ENCODE data around the gene ATF7IP. TPM values are rescaled to one million over a fixed set of nuclear protein-coding genes. Genes with fewer than 3 reads are reported as not detected.
A peak's percentile ranks its signal among the peaks of the same experiment; 100 is the strongest.

Gene ATF7IP
- polyA plus RNA-seq, 1 of the 3 experiments (the other 2 are of a cell fraction): 2.8 TPM

- no peak for TF ChIP-seq TAF1 (IDR thresholded peaks at IDR 0.05; ENCODE audit: borderline replicate concordance, low read depth, low read length)
- peak; percentile 8; the same call in 1 of the 2 replicates for TF ChIP-seq SMC3 (IDR thresholded peaks at IDR 0.05; ENCODE audit: low read depth, low read length)
- TF ChIP-seq EP300 (IDR thresholded peaks at IDR 0.05; ENCODE audit: borderline replicate concordance in 1 of 2, low read depth in 1 of 2, low read length in 1 of 2): peak in 1 of 2 experiments; percentile 52; a peak in 2 of 4 replicates
- TF ChIP-seq IRF3 (IDR thresholded peaks at IDR 0.05; ENCODE audit: low read depth, low read length): peak; percentile 27; the same call in 1 of the 2 replicates
- TF ChIP-seq USF1 (IDR thresholded peaks at IDR 0.05; ENCODE audit: borderline replicate concordance, low read depth): no peak
- TF ChIP-seq GATA2 (CRISPR knock-in tag; IDR thresholded peaks at IDR 0.05): no peak
- peak; percentile 97 for TF ChIP-seq RFX5 (IDR thresholded peaks at IDR 0.05; ENCODE audit: low read length)
- no peak for TF ChIP-seq FOXJ3 (CRISPR knock-in tag; IDR thresholded peaks at IDR 0.05)
- peak; percentile 47 for TF ChIP-seq RAD21 (IDR thresholded peaks at IDR 0.05; ENCODE audit: low read length)
- CTCF ChIA-PET: interaction anchor here (0.9 to 1.5 kb wide), 4 partner anchors 14 to 178 kb away, joined by 3 to 7 read pairs (median 4); no protein-coding TSS in a partner anchor
- Histone ChIP-seq H3K36me3 (replicated peaks in 1 of 2; ENCODE audit: control insufficient read depth in 1 of 2, insufficient read depth in 2 of 2, low read length in 1 of 2) (peaks cover 2 to 3% of the 10 kb centered on the region in 2 experiments), H3K4me3 (ENCODE audit: low read depth in 2 of 2, low read length in 1 of 2) (no peak overlapping the region), H3K9ac (no peak overlapping the region), H2AFZ (ENCODE audit: low read depth) (no peak overlapping the region), H3K79me2 (ENCODE audit: insufficient read depth) (peaks cover 80% of the 10 kb centered on the region), H3K4me2 (no peak overlapping the region), H3K27me3 (ENCODE audit: insufficient read depth) (no peaks in the 10 kb centered on the region), H4K20me1 (ENCODE audit: insufficient read depth) (no peaks in the 10 kb centered on the region), H3K4me1 (ENCODE audit: control insufficient read depth in 1 of 2, insufficient read depth in 2 of 2, low read depth in 1 of 2, low read length in 1 of 2) (peaks cover 0 to 12% of the 10 kb centered on the region in 2 experiments; a peak in 2 of 4 replicates), H3F3A (replicated peaks; ENCODE audit: insufficient read depth) (no peaks in the 10 kb centered on the region), H3K9me2 (no peaks in the 10 kb centered on the region), H3K9me3 (no peaks in the 10 kb centered on the region), H3K27ac (ENCODE audit: low read depth in 2 of 2, low read length in 1 of 2) (peak overlapping the region; percentile 39 to 92; a peak in 3 of 4 replicates)
- POLR2A ChIA-PET: no interaction called here
- DNase-seq: peak; percentile 27
- WGBS (ENCODE audit: low lambda C conversion rate): 69% methylated on average over 1 of the region's 1 CpG
These were observed 51.2 kb downstream of the ATF7IP start for GRCh38 chr12:14416658-14417057.

- CTCF ChIA-PET: interaction anchor here (0.7 to 1.4 kb wide), 3 partner anchors 11 to 380 kb away, joined by 3 to 4 read pairs (median 3); no protein-coding TSS in a partner anchor
- Histone ChIP-seq H3K4me3 (ENCODE audit: low read depth in 2 of 2, low read length in 1 of 2) (no peak overlapping the region), H3K9me2 (no peaks in the 10 kb centered on the region), H3K36me3 (replicated peaks in 1 of 2; ENCODE audit: control insufficient read depth in 1 of 2, insufficient read depth in 2 of 2, low read length in 1 of 2) (peaks cover 3 to 6% of the 10 kb centered on the region in 2 experiments), H3K4me1 (ENCODE audit: control insufficient read depth in 1 of 2, insufficient read depth in 2 of 2, low read depth in 1 of 2, low read length in 1 of 2) (peaks cover 0 to 12% of the 10 kb centered on the region in 2 experiments; a peak in 2 of 4 replicates), H3K27me3 (ENCODE audit: insufficient read depth) (no peaks in the 10 kb centered on the region), H3F3A (replicated peaks; ENCODE audit: insufficient read depth) (no peaks in the 10 kb centered on the region), H3K9me3 (no peaks in the 10 kb centered on the region), H3K79me2 (ENCODE audit: insufficient read depth) (peaks cover 76% of the 10 kb centered on the region), H3K9ac (peak overlapping the region; percentile 7; the same call in 1 of the 2 replicates), H4K20me1 (ENCODE audit: insufficient read depth) (no peaks in the 10 kb centered on the region), H3K27ac (ENCODE audit: low read depth in 2 of 2, low read length in 1 of 2) (peak overlapping the region; percentile 20 to 92; a peak in 3 of 4 replicates), H3K4me2 (no peak overlapping the region), H2AFZ (ENCODE audit: low read depth) (no peak overlapping the region)
- peak in 1 of 2 experiments; percentile 12; a peak in 1 of 4 replicates for TF ChIP-seq EP300 (IDR thresholded peaks at IDR 0.05; ENCODE audit: borderline replicate concordance in 1 of 2, low read depth in 1 of 2, low read length in 1 of 2)
- no peak for TF ChIP-seq POLR2AphosphoS5 (IDR thresholded peaks at IDR 0.05; ENCODE audit: low read depth, low read length)
- TF ChIP-seq JUND (IDR thresholded peaks at IDR 0.05): no peak
- peak; percentile 98 for TF ChIP-seq RFX5 (IDR thresholded peaks at IDR 0.05; ENCODE audit: low read length)
- no peak for TF ChIP-seq YY1 (IDR thresholded peaks at IDR 0.05; ENCODE audit: low read depth)
- POLR2A ChIA-PET: no interaction called here
- WGBS (ENCODE audit: low lambda C conversion rate): 79% methylated on average over 3 of the region's 3 CpGs
- DNase-seq: peak; percentile 46
These were observed 52.2 kb downstream of the ATF7IP start for GRCh38 chr12:14417715-14418114.
